HEK293 (cell line): ENCODE data around the gene CELA1.

Experiments used
- CTCF ChIA-PET: fragments of 350-600 bp; formaldehyde crosslinking; extraction: SDS; loops from one replicate; lab custom pipeline; 2021; ENCODE audit warnings: antibody characterized with exemption; lab: Yijun Ruan, JAX
- POLR2A ChIA-PET: fragments of 300-600 bp; formaldehyde crosslinking; extraction: SDS; loops from one replicate; lab custom pipeline; 2020; ENCODE audit warnings: antibody characterized with exemption, inconsistent platforms; lab: Yijun Ruan, JAX
- H3K27ac ChIP-seq: fragments of 200-500 bp; sonication (Bioruptor generic); 2 replicates; pipeline ENCODE4 v1.5.1; 2014; ENCODE audit warnings: low read depth, low read length, control low read depth, inconsistent platforms; ENCODE audit errors: extremely low read depth
- H3K36me3 ChIP-seq, 2 experiments: fragments of 200-500 bp in 1 of 2; sonication (Bioruptor generic) in 1 of 2; 1 replicate in 1 of 2; 2 replicates in 1 of 2; pipeline ENCODE4 v1.5.1; 2014 to 2017; ENCODE audit warnings: inconsistent platforms in 2 of 2, low read length in 2 of 2; ENCODE audit not compliant: control insufficient read depth in 2 of 2, insufficient read depth in 1 of 2
- H3K4me1 ChIP-seq: fragments of 200-500 bp; sonication (Bioruptor generic); 2 replicates; pipeline ENCODE4 v1.5.1; 2014; ENCODE audit warnings: mild to moderate bottlenecking, low read length, inconsistent platforms; ENCODE audit not compliant: control insufficient read depth, insufficient read depth
- H3K4me3 ChIP-seq: 2 replicates; pipeline ENCODE4 v1.5.1; 2011; ENCODE audit warnings: low read depth, mild to moderate bottlenecking, control low read depth, low read length, moderate library complexity
- H3K9me3 ChIP-seq: fragments of 200-500 bp; sonication (Bioruptor generic); 2 replicates; pipeline ENCODE4 v1.5.1; 2014; ENCODE audit warnings: low read depth, low read length, inconsistent platforms; ENCODE audit not compliant: control insufficient read depth, insufficient read depth
- EGR2 ChIP-seq: fragments of 450-650 bp; formaldehyde crosslinking; IDR thresholded peaks from 2 replicates; pipeline ENCODE4 v1.5.1; 2016; ENCODE audit warnings: low read depth, missing biosample characterization, missing genetic modification characterization
- IKZF3 ChIP-seq: fragments of 450-650 bp; IDR thresholded peaks from 2 replicates; pipeline ENCODE4 v1.5.0; 2018; ENCODE audit warnings: missing biosample characterization, mild to moderate bottlenecking, missing genetic modification characterization, moderate library complexity
- KLF16 ChIP-seq: fragments of 450-650 bp; formaldehyde crosslinking; IDR thresholded peaks from 2 replicates; pipeline ENCODE4 v1.5.1; 2017; ENCODE audit warnings: missing biosample characterization, missing genetic modification characterization
- REST ChIP-seq: fragments of 450-650 bp; formaldehyde crosslinking; IDR thresholded peaks from 2 replicates; pipeline ENCODE4 v1.5.1; 2016; ENCODE audit warnings: missing biosample characterization, missing genetic modification characterization
- SP7 ChIP-seq: fragments of 450-650 bp; formaldehyde crosslinking; IDR thresholded peaks from 2 replicates; pipeline ENCODE4 v1.5.1; 2016; ENCODE audit warnings: missing biosample characterization, missing genetic modification characterization
- WT1 ChIP-seq: fragments of 450-650 bp; formaldehyde crosslinking; IDR thresholded peaks from 2 replicates; pipeline ENCODE4 v1.5.1; 2016; ENCODE audit warnings: missing biosample characterization, missing genetic modification characterization
- ZBTB1 ChIP-seq: fragments of 450-650 bp; formaldehyde crosslinking; IDR thresholded peaks from 2 replicates; pipeline ENCODE4 v1.5.1; 2016; ENCODE audit warnings: missing biosample characterization, missing genetic modification characterization
- ZFHX2 ChIP-seq: fragments of 450-650 bp; formaldehyde crosslinking; conservative IDR thresholded peaks from 2 replicates; pipeline ENCODE4 v1.5.1; 2016; ENCODE audit warnings: missing biosample characterization, missing genetic modification characterization
- ZNF112 ChIP-seq: fragments of 450-650 bp; formaldehyde crosslinking; IDR thresholded peaks from 2 replicates; pipeline ENCODE4 v1.5.0; 2017; ENCODE audit warnings: missing biosample characterization, missing genetic modification characterization
- ZNF23 ChIP-seq: fragments of 450-650 bp; formaldehyde crosslinking; IDR thresholded peaks from 2 replicates; pipeline ENCODE4 v1.5.1; 2016; ENCODE audit warnings: missing biosample characterization, missing genetic modification characterization, borderline replicate concordance
- ZNF239 ChIP-seq: fragments of 450-650 bp; formaldehyde crosslinking; IDR thresholded peaks from 2 replicates; pipeline ENCODE4 v1.5.1; 2016; ENCODE audit warnings: missing biosample characterization, missing genetic modification characterization
- ZNF324 ChIP-seq: fragments of 450-650 bp; formaldehyde crosslinking; IDR thresholded peaks from 2 replicates; pipeline ENCODE4 v1.5.1; 2016; ENCODE audit warnings: missing biosample characterization, missing genetic modification characterization
- ZNF341 ChIP-seq: fragments of 450-650 bp; formaldehyde crosslinking; IDR thresholded peaks from 2 replicates; pipeline ENCODE4; 2016; ENCODE audit warnings: low read depth, missing biosample characterization, missing genetic modification characterization
- ZNF510 ChIP-seq: fragments of 450-650 bp; formaldehyde crosslinking; IDR thresholded peaks from 2 replicates; pipeline ENCODE4 v1.5.1; 2018; ENCODE audit warnings: mild to moderate bottlenecking, missing genetic modification characterization, missing biosample characterization; ENCODE audit not compliant: insufficient replicate concordance
- ZNF549 ChIP-seq: fragments of 450-650 bp; IDR thresholded peaks from 2 replicates; pipeline ENCODE4 v1.5.1; 2018; ENCODE audit warnings: missing biosample characterization, missing genetic modification characterization, mild to moderate bottlenecking, inconsistent platforms, moderate library complexity
- ZNF645 ChIP-seq: fragments of 450-650 bp; formaldehyde crosslinking; IDR thresholded peaks from 2 replicates; pipeline ENCODE4; 2016; ENCODE audit warnings: missing biosample characterization, missing genetic modification characterization
- ZNF658 ChIP-seq: fragments of 450-650 bp; formaldehyde crosslinking; IDR thresholded peaks from 2 replicates; pipeline ENCODE4; 2016; ENCODE audit warnings: missing biosample characterization, missing genetic modification characterization
- ZNF677 ChIP-seq: fragments of 450-650 bp; IDR thresholded peaks from 2 replicates; pipeline ENCODE4 v1.5.0; 2018; ENCODE audit warnings: missing biosample characterization, mild to moderate bottlenecking, missing genetic modification characterization, moderate library complexity
- ZSCAN16 ChIP-seq: fragments of 450-650 bp; formaldehyde crosslinking; IDR thresholded peaks from 2 replicates; pipeline ENCODE4 v1.5.1; 2016; ENCODE audit warnings: missing biosample characterization, missing genetic modification characterization
- ZSCAN18 ChIP-seq: fragments of 450-650 bp; formaldehyde crosslinking; IDR thresholded peaks from 2 replicates; pipeline ENCODE4 v1.5.1; 2016; ENCODE audit warnings: missing biosample characterization, missing genetic modification characterization
- ZSCAN23 ChIP-seq: fragments of 450-650 bp; formaldehyde crosslinking; IDR thresholded peaks from 2 replicates; pipeline ENCODE4 v1.5.1; 2016; ENCODE audit warnings: missing biosample characterization, missing genetic modification characterization
- TF ChIP-seq, protein P1 (sequence below): fragments of 450-650 bp; formaldehyde crosslinking; IDR thresholded peaks from 2 replicates; pipeline ENCODE4 v1.5.1; 2016; ENCODE audit warnings: missing biosample characterization, missing genetic modification characterization

Gene CELA1

DNA sequence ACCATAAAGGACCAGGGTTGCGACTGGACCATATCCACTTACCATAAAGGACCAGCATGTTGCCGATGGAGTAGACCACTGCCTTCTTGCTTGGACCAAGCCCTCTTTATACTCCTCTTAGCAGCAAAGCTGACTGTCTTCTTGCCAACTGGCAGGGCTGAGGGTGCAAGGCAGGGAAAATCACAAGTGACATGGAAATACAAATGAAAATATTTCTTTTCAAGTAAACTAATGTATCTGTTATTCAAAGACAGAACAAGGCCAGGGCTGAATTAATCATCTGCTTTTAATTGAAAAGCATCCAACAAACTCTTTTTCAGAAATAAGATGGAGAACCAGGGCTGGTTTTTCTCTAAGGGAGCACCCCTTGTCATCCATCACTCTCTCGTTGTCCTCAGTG is at the start of gene CELA1:
Gene CELA1 (minus strand): TSS at position 99 of the 400 bp plus-strand sequence. CDS start 41 bp downstream, at position 58.
- CTCF ChIA-PET: no interaction called here
- Histone ChIP-seq H3K9me3 (no peaks in the 10 kb centered on the region), H3K4me3 (no peak within 1 kb of the TSS), H3K36me3 (no peaks in the 10 kb centered on the region), H3K4me1 (no peaks in the 10 kb centered on the region), H3K27ac (no peak within 1 kb of the TSS)
- TF ChIP-seq ZNF677 (tag by site-specific recombination): no peak
- no peak for TF ChIP-seq ZNF658
- TF ChIP-seq ZNF549 (tag by site-specific recombination): no peak
- no peak for TF ChIP-seq ZSCAN16
- TF ChIP-seq ZNF239 (tag by site-specific recombination): no peak
- TF ChIP-seq, protein P1, sequence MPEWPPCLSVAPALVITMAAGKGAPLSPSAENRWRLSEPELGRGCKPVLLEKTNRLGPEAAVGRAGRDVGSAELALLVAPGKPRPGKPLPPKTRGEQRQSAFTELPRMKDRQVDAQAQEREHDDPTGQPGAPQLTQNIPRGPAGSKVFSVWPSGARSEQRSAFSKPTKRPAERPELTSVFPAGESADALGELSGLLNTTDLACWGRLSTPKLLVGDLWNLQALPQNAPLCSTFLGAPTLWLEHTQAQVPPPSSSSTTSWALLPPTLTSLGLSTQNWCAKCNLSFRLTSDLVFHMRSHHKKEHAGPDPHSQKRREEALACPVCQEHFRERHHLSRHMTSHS (tag by site-specific recombination): no peak
- no peak for TF ChIP-seq ZNF341 (tag by site-specific recombination)
- no peak for TF ChIP-seq ZNF23 (tag by site-specific recombination)
- POLR2A ChIA-PET: no interaction called here

- H3K27ac ChIP-seq: no peak overlapping the region
- no peaks in the 10 kb centered on the region for H3K36me3 ChIP-seq
- no peaks in the 10 kb centered on the region for H3K9me3 ChIP-seq
- POLR2A ChIA-PET: no interaction called here
- H3K4me3 ChIP-seq: no peak overlapping the region
- peaks cover 3% of the 10 kb centered on the region; the same call in 1 of the 2 replicates for H3K4me1 ChIP-seq
- TF ChIP-seq WT1 (peak; percentile 50; the same call in 1 of the 2 replicates), KLF16 (no peak), ZNF112 (tag by site-specific recombination) (no peak), ZSCAN18 (tag by site-specific recombination) (no peak), EGR2 (tag by site-specific recombination) (peak; percentile 95), SP7 (tag by site-specific recombination) (0 out of 2 replicates have a peak, but pooled peaks have one; percentile 23), IKZF3 (tag by site-specific recombination) (no peak), ZFHX2 (tag by site-specific recombination) (peak; percentile 79)
- CTCF ChIA-PET: interaction anchor here (1.4 kb wide), 1 partner anchor 25 kb away, joined by 4 read pairs; no protein-coding TSS in a partner anchor
These were observed 49.1 kb upstream of the CELA1 start for GRCh38 chr12:51395283-51396230.

GRCh38 chr12:51393676-51394545 is 47.4 kb upstream of the CELA1 start:
- H3K36me3 ChIP-seq: no peaks in the 10 kb centered on the region
- POLR2A ChIA-PET: no interaction called here
- H3K27ac ChIP-seq: no peak overlapping the region
- no peak overlapping the region for H3K4me3 ChIP-seq
- H3K4me1 ChIP-seq: peaks cover 3% of the 10 kb centered on the region; the same call in 1 of the 2 replicates
- CTCF ChIA-PET: no interaction called here
- no peaks in the 10 kb centered on the region for H3K9me3 ChIP-seq
- TF ChIP-seq ZNF645 (tag by site-specific recombination): no peak
- no peak for TF ChIP-seq REST (tag by site-specific recombination)
- TF ChIP-seq ZSCAN23 (tag by site-specific recombination): no peak
- TF ChIP-seq SP7 (tag by site-specific recombination): no peak
- no peak for TF ChIP-seq ZNF23 (tag by site-specific recombination)
- TF ChIP-seq ZBTB1 (tag by site-specific recombination): no peak
- no peak for TF ChIP-seq ZNF324
- no peak for TF ChIP-seq ZNF510 (tag by site-specific recombination)
